ENCODE measurements around the gene PIGB. TPM values are rescaled to one million over a fixed set of nuclear protein-coding genes. Genes with fewer than 3 reads are reported as not detected.
A peak's percentile ranks its signal among the peaks of the same experiment; 100 is the strongest.
"Not testable (repeated sequence)": the region's sequence is repeated elsewhere in the genome, so short reads cannot be mapped to it uniquely, and the experiment has no call there.

PIGB gene
- total RNA-seq, 1 donor from 2014 or later = 6.9 TPM

DNA sequence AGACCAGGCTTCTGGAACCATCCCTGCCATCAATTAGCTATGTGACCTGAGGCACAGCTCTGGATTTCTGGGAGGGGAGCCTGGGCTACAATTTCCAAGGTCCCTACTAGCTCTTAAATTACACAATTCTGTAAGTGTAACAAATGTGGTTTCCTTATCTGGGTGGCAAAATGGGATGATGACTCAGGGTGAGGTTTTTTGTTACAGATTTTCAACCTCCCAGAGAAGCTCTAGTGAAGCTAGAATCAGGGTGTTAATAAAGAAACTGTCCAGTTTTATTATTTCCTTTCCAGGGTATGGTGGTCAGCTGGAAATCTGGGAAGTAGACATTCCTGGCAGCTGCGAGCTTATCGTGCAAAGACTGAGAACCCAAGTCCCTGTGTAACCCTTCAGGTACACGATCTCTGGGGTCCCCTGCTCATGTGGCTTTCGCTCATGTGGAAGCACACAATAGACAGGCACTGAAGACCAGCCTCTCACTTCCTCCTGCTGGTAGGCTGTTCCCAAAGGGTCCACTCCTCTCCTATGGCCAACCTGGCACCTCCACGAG lies 36.7 kb upstream of the PIGB start:
- Histone ChIP-seq H3K9me3 (no peaks in the 10 kb centered on the region), H3K27me3 (no peaks in the 10 kb centered on the region), H3K36me3 (no peaks in the 10 kb centered on the region), H3K27ac (peak overlapping the region; percentile 61), H3K4me1 (peaks cover 33% of the 10 kb centered on the region), H3K4me3 (no peak overlapping the region)
- TF ChIP-seq POLR2A (IDR thresholded peaks at IDR 0.05) (no peak), POLR2AphosphoS5 (IDR thresholded peaks at IDR 0.05; ENCODE audit: insufficient read depth in 1 of 2, low read depth in 1 of 2) (no peak)
- TF ChIP-seq, protein P1, sequence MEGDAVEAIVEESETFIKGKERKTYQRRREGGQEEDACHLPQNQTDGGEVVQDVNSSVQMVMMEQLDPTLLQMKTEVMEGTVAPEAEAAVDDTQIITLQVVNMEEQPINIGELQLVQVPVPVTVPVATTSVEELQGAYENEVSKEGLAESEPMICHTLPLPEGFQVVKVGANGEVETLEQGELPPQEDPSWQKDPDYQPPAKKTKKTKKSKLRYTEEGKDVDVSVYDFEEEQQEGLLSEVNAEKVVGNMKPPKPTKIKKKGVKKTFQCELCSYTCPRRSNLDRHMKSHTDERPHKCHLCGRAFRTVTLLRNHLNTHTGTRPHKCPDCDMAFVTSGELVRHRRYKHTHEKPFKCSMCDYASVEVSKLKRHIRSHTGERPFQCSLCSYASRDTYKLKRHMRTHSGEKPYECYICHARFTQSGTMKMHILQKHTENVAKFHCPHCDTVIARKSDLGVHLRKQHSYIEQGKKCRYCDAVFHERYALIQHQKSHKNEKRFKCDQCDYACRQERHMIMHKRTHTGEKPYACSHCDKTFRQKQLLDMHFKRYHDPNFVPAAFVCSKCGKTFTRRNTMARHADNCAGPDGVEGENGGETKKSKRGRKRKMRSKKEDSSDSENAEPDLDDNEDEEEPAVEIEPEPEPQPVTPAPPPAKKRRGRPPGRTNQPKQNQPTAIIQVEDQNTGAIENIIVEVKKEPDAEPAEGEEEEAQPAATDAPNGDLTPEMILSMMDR (IDR thresholded peaks at IDR 0.05) = no peak
- DNase-seq (ENCODE audit: extremely low spot score in 2 of 2) = no peak
- intact Hi-C loops (cut with DNase I) = no loop called here

DNA sequence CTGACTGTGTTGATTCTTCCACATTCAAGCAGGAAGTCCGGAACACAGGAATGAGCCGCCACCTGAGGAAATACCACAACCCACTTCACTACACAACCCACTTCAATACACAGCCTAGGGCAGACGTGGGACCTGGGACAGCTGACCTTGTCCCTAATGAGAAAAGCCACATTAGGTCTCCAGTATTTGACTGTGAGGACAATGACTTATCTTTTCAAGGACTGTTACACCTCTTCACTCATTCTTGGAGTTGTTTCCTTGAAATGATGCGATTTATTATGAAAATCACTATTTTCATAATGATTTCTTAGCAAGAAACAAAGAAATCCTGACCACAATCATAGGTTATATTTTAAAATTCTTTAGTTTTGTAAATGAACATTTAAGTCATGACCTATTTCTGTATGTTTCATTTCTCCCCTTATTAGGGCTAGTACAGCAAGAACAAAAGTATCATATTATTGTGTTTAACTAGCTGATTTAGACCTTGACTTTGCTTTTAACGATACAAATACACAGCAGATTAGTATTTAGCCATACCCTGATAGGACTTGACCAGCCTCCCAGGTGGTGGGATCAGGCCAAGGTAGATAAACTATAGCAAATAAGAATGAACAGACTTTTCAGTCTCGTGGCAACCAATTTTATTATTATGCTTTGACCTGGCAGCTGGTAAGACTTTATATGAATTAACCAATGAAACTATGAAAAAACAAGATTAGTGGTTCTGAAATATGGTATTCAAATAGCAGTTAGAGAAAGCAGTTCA lies 35.5 kb upstream of the PIGB start:
- peaks cover 39% of the 10 kb centered on the region for H3K4me1 ChIP-seq
- TF ChIP-seq POLR2AphosphoS5 (IDR thresholded peaks at IDR 0.05; ENCODE audit: insufficient read depth in 1 of 2, low read depth in 1 of 2) = no peak
- TF ChIP-seq POLR2A (IDR thresholded peaks at IDR 0.05) = no peak
- TF ChIP-seq, protein P1 (IDR thresholded peaks at IDR 0.05) = no peak
- peak in 1 of 2 donors; percentile 0 for DNase-seq (ENCODE audit: extremely low spot score in 2 of 2)
- H3K27me3 ChIP-seq = no peaks in the 10 kb centered on the region
- no peaks in the 10 kb centered on the region for H3K36me3 ChIP-seq
- intact Hi-C loops (cut with DNase I) = no loop called here
- no peak overlapping the region for H3K4me3 ChIP-seq
- no peaks in the 10 kb centered on the region for H3K9me3 ChIP-seq
- H3K27ac ChIP-seq = peak overlapping the region; percentile 61

DNA sequence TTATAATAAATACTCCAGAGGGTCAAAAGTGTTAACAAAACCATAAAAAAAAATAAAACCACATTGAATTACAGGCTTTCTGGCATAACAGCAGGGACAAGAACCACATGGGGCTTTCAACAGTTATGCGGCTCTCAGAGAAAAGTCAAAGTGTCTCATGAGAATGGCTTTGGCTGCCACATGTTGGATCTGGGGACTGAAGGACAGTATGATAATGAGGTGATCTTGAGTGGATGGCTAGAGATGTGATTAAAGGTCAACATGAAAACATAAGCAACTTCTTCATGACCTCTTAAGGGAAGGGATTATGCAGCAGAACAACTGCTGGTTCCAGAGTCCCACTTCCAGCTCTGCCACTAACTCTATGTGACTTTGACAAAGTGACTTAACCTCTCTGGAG lies 34.6 kb upstream of the PIGB start:
- no peaks in the 10 kb centered on the region for H3K9me3 ChIP-seq
- no peak overlapping the region for H3K27ac ChIP-seq
- no peak for TF ChIP-seq POLR2AphosphoS5 (IDR thresholded peaks at IDR 0.05; ENCODE audit: insufficient read depth in 1 of 2, low read depth in 1 of 2)
- TF ChIP-seq, protein P1 (IDR thresholded peaks at IDR 0.05) = no peak
- no peak for TF ChIP-seq POLR2A (IDR thresholded peaks at IDR 0.05)
- no peaks in the 10 kb centered on the region for H3K36me3 ChIP-seq
- DNase-seq (ENCODE audit: extremely low spot score in 2 of 2) = peak in 1 of 2 donors; percentile 32
- no peaks in the 10 kb centered on the region for H3K27me3 ChIP-seq
- H3K4me3 ChIP-seq = no peak overlapping the region
- intact Hi-C loops (cut with DNase I) = no loop called here
- peaks cover 42% of the 10 kb centered on the region for H3K4me1 ChIP-seq

DNA sequence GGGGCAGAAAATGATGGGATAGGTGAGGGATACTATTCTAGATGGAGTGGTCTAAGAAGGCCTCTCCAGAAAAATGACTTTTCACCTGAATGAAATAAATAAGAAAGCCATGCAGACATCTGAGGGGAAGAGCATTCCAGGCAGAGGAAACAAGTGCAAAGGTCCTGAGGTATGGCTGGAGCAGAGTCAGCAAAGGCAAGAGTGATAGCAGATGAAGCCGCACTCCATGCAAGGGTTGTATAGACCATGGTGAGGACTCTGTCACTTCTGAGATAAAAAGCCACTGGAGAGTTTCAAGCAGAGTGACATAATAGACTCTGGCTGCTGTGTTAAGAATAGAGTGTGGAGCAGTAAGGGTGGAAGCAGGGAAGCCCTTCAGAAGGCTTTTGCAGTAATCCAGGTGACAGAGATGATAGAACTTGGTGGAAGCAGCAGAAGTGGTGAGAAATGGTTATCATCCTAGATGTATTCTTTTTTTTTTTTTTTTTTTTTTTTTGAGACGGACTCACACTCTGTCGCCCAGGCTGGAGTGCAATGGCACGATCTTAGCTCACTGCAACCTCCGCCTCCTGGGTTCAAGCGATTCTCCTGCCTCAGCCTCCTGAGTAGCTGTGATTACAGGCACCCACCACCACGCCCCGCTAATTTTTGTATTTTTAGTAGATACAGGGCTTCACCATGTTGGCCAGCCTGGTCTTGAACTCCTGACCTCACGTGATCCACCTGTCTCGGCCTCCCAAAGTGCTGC lies 32.4 kb upstream of the PIGB start:
- peaks cover 37% of the 10 kb centered on the region for H3K4me1 ChIP-seq
- H3K9me3 ChIP-seq; intact Hi-C loops (cut with DNase I); H3K27me3 ChIP-seq; H3K27ac ChIP-seq; H3K4me3 ChIP-seq; H3K36me3 ChIP-seq: not testable (repeated sequence)
- DNase-seq (ENCODE audit: extremely low spot score in 2 of 2) = peak in 1 of 2 donors; percentile 34

DNA sequence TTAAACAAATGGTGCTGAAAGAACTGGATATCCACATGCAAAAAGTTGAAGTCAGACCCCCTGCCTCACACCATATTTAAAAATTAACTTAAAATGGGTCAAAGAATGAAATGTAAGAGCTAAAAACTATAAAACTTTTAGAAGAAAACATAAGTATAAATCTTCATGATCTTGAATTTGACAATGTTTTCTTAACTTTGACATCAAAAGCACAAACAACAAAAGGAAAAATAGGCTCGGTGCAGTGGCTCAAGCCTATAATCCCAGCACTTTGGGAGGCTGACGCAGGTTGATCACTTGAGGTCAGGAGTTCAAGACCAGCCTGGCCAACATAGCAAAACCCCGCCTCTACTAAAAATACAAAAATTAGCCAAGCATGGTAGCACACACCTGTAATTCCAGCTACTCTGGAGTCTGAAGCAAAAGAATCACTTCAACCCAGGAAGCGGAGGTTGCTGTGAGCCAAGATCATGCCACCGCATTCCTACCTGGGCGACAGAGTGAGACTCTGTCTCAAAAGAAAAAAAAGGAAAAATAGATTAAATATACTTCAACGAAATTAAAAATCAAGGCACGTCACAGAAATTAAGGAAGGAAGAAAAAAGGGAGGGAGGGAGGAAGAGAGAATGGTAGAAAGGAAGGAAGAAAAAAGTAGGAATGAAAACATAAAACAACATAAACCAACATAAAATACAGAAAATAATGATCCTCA lies 30.9 kb upstream of the PIGB start:
- peaks cover 22% of the 10 kb centered on the region for H3K4me1 ChIP-seq
- H3K4me3 ChIP-seq = peak overlapping the region in 1 of 2 donors; percentile 76
- peak in 1 of 2 donors; percentile 25 for DNase-seq (ENCODE audit: extremely low spot score in 2 of 2)
- H3K27me3 ChIP-seq = no peaks in the 10 kb centered on the region
- intact Hi-C loops (cut with DNase I) = no loop called here
- no peaks in the 10 kb centered on the region for H3K36me3 ChIP-seq
- peak overlapping the region; percentile 91 for H3K27ac ChIP-seq
- TF ChIP-seq, protein P1 (IDR thresholded peaks at IDR 0.05) = no peak
- no peak for TF ChIP-seq POLR2A (IDR thresholded peaks at IDR 0.05)
- TF ChIP-seq POLR2AphosphoS5 (IDR thresholded peaks at IDR 0.05; ENCODE audit: insufficient read depth in 1 of 2, low read depth in 1 of 2) = no peak
- no peaks in the 10 kb centered on the region for H3K9me3 ChIP-seq

Measured in vagina (tissue), 2 donors.